HG03342 (cell line): ENCODE results near the gene RBM17.
"Not testable (repeated sequence)": the region's sequence is repeated elsewhere in the genome, so short reads cannot be mapped to it uniquely, and the experiment has no call there.

Experiments used
- ATAC-seq: cut with Tn5 transposase; IDR thresholded peaks from one replicate; pipeline ENCODE4 v1.9.1; 2021; ENCODE audit warnings: mild to moderate bottlenecking, moderate library complexity; ENCODE audit not compliant: unreplicated experiment

Gene RBM17

DNA sequence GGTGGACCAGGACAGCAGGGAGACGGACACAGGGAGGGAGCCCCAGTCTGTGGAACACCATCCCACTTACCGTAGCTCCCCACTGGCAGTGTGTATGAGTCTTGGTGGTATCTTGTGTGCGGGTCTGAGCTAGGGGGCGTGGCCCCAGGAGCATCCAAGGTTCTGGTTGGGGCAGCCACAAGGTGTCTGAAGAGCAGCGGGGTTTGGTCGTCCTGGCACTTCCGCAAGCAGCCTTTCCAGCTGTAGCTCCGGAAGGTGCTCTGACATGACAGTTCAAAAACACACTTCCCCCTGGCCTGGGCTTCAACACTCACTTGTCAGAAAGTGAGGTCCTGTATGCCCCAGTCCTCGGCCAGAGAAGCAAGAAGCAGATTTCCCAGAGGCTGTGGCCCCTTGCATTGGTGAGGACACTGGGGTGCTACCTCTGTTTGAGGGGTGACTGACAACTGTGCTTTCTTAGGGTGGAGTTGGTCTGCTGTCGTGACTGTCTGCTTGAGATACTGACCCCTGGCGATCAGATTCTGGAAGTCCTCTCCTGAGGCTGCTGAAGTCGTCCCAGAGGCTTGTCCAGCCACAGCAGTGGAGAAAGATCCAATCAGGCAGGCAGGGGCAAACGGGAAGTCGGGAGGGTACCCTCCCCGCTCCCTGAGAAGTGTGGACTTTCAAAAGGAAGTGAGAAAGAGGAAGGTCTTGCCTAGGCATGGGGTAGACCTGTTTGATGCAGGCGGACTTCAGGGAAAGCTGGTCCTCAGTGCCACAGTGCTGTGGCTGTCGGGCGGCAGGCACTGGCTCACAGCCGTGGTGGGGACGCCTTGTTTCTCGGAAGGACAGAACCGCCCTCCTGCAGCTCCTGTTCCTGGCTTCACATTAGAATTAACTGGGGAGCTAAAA, 62.5 kb downstream of the RBM17 start:
- peak; percentile 74 for ATAC-seq

GRCh38 chr10:6153845-6154244, 65.0 kb downstream of the RBM17 start:
- no peak for ATAC-seq

GRCh38 chr10:6154566-6154965, 65.7 kb downstream of the RBM17 start:
- no peak for ATAC-seq

DNA sequence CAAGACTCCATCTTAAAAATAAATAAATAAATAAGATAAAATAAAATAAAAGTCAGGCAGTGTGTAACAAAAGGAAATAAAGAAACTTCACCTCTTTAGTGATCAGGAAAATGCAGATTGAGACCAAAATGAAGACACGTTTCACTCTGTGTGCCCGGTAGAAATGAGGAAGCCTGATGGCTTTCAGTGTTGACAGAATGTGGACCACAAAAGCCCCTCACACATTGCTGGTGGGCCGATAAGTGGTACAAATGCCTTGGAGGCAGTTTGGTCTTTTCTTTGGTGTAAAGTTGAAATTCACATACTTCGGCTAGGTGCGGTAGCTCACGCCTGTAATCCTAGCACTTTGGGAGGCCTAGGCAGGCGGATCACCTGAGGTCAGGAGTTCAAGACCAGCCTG, 69.4 kb downstream of the RBM17 start:
- no peak for ATAC-seq

DNA sequence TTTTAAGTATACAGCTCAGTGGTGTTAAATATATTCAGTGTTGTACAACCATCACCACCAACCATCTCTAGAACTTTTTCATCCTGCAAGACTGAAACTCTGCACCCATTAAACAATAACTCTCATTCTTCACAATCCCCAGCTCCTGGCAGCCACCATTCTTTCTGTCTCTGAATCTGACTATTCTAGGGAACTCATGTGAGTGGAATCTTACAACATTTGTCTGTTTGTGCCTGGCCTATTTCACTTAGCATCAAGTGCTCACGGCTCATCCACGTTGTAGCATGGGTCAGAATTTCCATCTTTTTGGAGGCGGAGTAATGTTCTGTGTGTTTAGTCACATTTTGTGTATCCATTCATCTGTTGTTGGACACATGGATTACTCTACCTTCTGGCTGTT, 73.1 kb downstream of the RBM17 start:
- no peak for ATAC-seq

DNA sequence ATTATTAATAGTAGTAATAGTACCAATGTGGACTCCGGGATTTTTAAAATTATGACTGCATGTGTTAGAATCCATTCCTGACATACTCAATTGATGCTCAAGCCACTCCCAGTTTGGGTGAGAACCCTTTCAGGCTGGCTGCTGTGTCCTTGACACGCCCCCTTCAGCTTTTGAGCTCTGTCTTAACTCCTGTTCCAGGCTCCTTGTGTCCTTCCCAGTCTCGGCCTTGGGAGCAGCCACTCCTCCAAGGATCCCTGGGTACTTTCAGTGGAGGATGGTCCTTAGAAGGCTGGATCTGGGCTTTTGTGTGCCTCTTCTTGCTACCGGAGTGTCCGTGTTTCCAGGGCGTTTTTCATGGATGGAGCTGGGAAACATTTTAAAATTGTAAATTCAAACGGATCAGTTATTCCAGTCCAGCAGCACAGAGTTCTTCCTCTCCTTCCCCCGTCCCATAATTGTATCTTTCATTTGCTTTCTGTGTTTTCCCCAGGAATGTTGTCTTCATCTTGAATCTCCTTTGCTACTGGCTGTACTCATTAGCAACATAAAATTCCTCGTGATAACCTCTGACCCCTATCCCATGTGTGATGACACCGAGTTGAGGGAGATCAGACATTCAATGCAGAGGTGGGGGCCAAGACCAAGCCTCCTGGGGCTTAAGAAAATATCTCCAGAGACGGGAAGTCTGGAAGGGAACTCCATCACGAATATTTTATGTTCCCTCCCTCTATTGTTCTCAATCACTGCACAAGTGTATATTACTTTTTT, 73.9 kb downstream of the RBM17 start:
- ATAC-seq, result no peak

- ATAC-seq, result peak; percentile 95
Observed at GRCh38 chr10:6163364-6164270, 74.8 kb downstream of the RBM17 start.

GRCh38 chr10:6164271-6165095, 75.6 kb downstream of the RBM17 start:
- no peak for ATAC-seq

- no peak for ATAC-seq
Observed at GRCh38 chr10:6165221-6165725, 76.4 kb downstream of the RBM17 start.

DNA sequence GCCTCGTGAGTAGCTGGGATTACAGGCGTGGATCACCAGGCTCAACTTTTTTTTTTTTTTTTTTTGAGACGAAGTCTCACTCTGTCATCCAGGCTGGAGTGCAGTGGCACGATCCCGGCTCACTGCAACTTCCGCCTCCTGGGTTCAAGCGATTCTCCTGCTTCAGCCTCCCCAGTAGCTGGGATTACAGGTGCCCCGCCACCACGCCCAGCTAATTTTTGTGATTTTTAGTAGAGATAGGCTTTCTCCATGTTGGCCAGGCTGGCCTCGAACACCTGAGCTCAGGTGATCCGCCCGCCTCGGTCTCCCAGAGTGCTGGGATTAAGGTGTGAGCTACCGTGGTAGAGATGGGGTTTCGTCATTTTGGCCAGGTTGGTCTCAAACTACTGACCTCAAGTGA, 77.1 kb downstream of the RBM17 start:
- not testable (repeated sequence) for ATAC-seq
